Measurements from ENCODE around the gene TTLL13.
"Not testable (repeated sequence)": the region's sequence is repeated elsewhere in the genome, so short reads cannot be mapped to it uniquely, and the experiment has no call there.

TTLL13 gene

DNA sequence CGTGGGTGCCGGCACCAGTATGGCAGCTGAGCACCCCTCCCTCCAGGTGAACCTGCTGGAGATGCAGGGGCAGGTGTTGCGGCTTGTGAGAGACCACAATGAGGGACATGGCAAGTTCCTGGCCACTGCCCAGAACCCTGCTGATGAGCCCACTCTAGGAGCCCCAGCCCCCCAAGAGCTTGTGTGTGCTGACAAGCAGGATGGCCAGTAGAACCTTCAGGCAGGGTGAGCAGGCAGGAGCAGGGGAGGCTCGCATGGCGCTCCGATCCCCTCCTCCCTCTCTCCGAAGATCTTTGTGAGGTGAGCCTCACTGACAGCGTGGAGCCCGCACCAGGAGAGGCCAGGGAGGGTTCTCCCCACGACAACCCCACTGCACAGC is 45.9 kb downstream of the TTLL13 start:
- no peak for DNase-seq (ENCODE audit: low read depth)
- no peak for TF ChIP-seq CTCF (IDR thresholded peaks at IDR 0.05; ENCODE audit: insufficient read depth, low read depth, low read length, missing control alignments)
- H3K4me3 ChIP-seq (ENCODE audit: low read depth, low read length): no peak overlapping the region

- H3K4me3 ChIP-seq (ENCODE audit: low read depth, low read length); DNase-seq (ENCODE audit: low read depth): not testable (repeated sequence)
Observed at GRCh38 chr15:90296316-90296884, 47.0 kb downstream of the TTLL13 start.

GRCh38 chr15:90297021-90297420 is 47.7 kb downstream of the TTLL13 start:
- TF ChIP-seq CTCF (IDR thresholded peaks at IDR 0.05; ENCODE audit: insufficient read depth, low read depth, low read length, missing control alignments): no peak
- H3K4me3 ChIP-seq (ENCODE audit: low read depth, low read length): no peak overlapping the region
- no peak for DNase-seq (ENCODE audit: low read depth)

DNA sequence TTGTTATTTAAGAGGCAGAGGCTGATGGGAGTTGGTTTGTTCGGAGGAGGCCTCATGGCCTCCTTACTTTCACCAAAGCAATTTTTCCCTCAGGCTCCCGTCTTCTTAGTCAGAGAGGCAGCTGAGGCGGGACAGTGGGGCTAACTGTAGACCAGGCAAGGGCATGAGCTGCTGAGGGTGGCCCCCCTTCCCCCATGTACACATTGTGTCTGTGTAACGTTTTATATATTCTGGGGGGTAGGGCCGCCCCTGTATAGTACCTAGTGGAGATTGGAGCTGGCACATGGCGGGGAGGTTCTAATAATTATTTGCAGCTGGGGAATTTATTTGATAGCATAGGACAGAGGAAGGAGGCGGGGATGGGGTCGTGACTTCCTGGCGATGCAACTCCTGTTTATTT is 51.2 kb downstream of the TTLL13 start:
- DNase-seq (ENCODE audit: low read depth): no peak
- no peak overlapping the region for H3K4me3 ChIP-seq (ENCODE audit: low read depth, low read length)
- TF ChIP-seq CTCF (IDR thresholded peaks at IDR 0.05; ENCODE audit: insufficient read depth, low read depth, low read length, missing control alignments): no peak

- peak; percentile 95 for TF ChIP-seq CTCF (IDR thresholded peaks at IDR 0.05; ENCODE audit: insufficient read depth, low read depth, low read length, missing control alignments)
- no peak overlapping the region for H3K4me3 ChIP-seq (ENCODE audit: low read depth, low read length)
- peak; percentile 80 for DNase-seq (ENCODE audit: low read depth)
Observed at GRCh38 chr15:90300988-90301706, 51.8 kb downstream of the TTLL13 start.

DNA sequence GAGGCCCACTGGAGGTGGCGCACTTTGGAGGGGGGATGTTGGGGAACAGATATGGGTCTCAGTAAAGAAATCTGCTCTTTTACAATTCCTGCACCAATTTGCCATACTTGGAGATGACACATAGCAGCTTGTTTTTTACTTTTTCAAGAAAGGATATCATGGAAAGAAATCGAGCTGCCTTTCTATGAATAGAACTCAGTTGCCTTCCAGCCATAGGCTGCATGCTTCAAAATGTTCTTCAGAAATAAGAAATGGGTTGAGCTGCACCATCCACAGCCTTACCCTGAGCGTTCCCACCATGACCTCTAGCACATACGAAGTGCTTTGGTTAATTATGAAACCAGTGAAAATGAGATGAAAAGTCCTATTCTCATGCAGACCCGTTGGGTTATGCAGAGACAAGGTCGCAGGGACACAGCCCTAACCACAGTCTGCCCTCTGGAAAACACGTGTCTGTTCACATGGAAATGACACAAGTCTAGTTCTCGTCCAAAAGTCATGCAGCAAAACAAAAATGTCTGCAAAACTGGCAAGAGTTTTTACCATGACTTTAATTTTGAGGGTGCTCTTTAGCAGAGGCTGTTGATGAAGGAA is 52.4 kb downstream of the TTLL13 start:
- TF ChIP-seq CTCF (IDR thresholded peaks at IDR 0.05; ENCODE audit: insufficient read depth, low read depth, low read length, missing control alignments): no peak
- H3K4me3 ChIP-seq (ENCODE audit: low read depth, low read length): no peak overlapping the region
- DNase-seq (ENCODE audit: low read depth): no peak

GRCh38 chr15:90305355-90305754 is 56.0 kb downstream of the TTLL13 start:
- not testable (repeated sequence) for DNase-seq (ENCODE audit: low read depth); H3K4me3 ChIP-seq (ENCODE audit: low read depth, low read length)

DNA sequence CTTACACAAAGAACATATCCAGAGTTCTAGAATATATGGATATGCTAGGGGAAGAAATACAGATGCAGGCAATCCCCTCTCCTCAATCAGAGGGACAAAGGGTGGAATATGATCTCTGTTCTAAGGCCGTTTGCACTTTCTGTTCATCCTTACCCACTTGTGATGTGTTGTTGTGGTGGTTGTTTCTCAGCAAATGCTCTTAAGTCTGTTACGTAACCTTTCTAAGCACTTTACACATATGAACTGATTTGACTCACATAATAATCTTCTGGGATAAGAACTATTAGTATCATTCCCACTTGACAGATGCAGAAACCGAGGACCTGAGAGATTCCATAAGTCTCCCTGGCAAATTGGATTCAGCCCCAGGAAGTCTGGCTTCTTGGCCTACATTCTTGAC is 56.6 kb downstream of the TTLL13 start:
- no peak for TF ChIP-seq CTCF (IDR thresholded peaks at IDR 0.05; ENCODE audit: insufficient read depth, low read depth, low read length, missing control alignments)
- DNase-seq (ENCODE audit: low read depth): no peak
- H3K4me3 ChIP-seq (ENCODE audit: low read depth, low read length): no peak overlapping the region

All from GM12865 (cell line).